HG02981 (cell line): ENCODE measurements around the gene TENT4B.

Experiments
- ATAC-seq: cut with Tn5 transposase; IDR thresholded peaks from one replicate; pipeline ENCODE4 v1.9.1; 2021; ENCODE audit warnings: mild to moderate bottlenecking, moderate library complexity; ENCODE audit not compliant: unreplicated experiment

The TENT4B gene

DNA sequence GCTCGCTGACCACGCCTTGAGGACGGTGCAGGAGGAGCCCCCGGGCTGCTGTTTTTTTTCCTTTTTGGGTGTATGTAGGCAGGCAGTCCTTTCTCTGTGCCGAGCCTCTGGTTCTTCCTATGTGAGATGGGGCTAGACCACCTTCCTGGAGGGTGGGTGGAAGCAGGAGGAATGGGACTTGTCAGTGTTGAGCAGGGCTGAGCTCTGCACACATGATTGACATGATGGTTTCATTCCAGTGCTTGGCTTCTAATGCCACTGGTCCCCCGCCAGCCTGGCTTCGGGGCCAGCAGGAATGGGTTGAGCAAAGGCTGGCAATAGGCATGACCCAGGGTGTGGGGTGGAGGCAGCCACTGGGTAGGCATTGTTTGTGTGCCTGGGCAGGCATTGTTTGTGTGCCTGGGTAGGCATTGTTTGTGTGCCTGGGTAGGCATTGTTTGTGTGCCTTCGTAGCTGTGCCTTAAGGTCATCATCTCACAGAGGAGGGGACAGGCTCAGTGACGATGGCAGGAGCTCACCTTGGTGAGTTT is 99.0 kb downstream of the TENT4B start:
- ATAC-seq: no peak

DNA sequence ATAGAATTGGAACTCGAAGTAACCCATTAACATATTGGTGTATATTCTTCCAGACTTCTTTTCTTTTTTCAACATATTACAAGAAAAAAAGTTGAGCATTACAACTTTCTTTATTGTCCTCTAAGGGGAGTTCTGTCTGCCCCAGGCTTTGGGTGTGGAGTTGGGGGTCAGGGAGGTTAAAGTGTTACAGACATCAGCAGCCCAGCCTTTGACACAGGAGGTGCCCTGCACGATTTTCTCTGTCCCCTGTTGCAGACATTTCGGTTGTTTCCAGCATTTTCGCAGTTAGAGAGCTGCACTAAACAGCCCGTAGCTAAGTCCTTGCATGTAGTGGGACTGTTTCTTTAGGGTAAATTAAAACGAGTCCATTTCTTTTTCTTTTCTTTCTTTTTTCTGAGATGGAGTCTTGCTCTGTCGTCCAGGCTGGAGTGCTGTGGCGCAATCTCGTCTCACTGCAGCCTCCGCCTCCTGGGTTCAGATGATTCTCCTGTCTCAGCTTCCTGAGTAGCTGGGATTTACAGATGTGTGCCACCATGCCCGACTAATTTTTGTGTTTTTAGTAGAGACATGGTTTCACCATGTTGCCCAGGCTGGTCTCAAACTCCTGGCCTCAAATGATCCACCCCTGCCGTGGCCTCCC is 99.9 kb downstream of the TENT4B start:
- no peak for ATAC-seq

DNA sequence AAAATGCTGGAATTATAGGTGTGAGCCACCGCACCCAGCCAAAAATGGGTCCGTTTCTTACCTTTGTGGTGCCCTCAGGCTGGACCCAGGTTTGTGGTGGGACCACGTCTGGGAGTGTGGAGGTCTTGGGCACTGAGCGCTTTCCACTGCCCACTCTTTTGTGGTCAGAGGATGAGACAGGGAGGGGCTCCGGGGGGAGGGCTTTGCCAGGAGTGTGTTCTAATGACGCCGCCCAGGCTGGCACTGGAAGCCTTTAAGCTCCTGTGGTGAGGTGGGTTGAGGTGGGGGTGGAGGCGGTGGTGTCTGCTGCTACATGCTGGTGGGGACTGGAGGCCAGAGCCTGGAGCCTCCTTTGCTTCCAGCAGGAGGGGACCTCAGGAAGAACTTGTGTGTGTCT is 100.4 kb downstream of the TENT4B start:
- no peak for ATAC-seq

DNA sequence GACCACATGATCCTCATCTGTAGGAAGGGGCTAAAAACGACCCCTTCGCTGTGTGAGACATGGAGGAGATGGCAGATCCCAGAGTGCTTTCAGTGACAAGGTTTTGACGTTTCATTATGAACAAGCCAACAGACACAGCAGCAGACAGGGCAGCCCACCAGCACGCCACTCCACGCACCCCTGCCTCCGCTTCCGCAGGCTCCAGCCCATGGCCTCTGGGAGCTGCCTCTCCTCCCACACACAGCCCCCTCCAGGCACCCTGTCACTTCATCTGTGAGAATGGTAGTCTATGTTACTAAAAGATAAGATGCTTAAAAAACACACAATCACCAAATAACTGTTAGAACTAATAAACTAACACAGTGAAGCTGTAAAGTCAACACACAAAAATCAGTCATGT is 101.0 kb downstream of the TENT4B start:
- ATAC-seq: no peak

DNA sequence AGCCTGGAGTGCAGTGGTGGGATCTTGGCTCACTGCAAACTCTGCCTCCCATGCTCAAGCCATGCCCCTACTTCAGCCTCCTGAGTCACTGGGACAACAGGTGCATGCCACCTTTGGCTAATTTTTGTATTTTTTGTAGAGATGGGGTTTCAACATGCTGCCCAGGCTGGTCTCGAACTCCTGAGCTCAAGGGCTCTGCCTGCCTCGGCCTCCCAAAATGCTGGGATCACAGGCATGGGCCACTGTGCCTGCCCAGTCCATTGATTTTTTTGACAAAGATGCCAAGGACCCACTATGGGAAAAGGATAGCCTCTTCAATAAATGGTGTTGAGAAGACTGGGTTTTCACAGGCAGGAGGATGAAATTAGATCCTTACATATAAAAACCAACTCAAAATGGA is 102.4 kb downstream of the TENT4B start:
- ATAC-seq: no peak

DNA sequence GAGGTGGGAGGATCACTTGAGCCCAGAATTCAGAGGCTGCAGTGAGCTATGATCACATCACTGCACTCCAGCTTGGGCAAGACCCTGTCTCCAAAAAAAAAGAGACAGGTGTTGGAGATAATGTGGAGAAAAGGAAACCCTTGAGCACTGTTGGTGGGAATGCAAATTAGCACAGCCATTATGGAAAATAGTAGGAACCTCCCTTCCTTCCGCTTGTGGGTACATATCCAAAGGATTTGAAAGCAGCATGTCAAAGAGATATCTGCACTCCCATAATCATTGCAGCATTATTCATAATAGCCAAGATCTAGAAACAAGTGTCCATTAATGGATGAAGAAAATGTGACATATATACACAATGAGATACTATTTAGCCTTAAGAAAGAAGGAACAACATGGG is 103.5 kb downstream of the TENT4B start:
- ATAC-seq: no peak

DNA sequence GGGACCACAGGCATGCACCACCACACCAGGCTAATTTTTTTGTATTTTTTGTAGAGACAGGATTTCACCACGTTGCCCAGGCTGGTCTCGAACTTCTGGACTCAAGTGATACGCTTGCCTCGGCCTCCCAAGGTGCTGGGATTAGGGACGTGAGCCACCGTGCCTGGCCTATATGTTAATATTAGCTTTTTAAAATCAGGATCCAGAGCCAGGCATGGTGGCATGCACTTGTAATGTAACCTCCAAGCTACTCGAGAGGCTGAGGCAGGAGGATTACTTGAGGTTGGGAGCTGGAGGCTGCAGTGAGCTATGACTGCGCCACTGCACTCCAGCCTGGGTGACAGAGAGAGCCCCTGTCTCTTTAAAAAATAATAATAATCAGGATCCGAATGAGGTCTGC is 104.8 kb downstream of the TENT4B start:
- ATAC-seq: no peak

DNA sequence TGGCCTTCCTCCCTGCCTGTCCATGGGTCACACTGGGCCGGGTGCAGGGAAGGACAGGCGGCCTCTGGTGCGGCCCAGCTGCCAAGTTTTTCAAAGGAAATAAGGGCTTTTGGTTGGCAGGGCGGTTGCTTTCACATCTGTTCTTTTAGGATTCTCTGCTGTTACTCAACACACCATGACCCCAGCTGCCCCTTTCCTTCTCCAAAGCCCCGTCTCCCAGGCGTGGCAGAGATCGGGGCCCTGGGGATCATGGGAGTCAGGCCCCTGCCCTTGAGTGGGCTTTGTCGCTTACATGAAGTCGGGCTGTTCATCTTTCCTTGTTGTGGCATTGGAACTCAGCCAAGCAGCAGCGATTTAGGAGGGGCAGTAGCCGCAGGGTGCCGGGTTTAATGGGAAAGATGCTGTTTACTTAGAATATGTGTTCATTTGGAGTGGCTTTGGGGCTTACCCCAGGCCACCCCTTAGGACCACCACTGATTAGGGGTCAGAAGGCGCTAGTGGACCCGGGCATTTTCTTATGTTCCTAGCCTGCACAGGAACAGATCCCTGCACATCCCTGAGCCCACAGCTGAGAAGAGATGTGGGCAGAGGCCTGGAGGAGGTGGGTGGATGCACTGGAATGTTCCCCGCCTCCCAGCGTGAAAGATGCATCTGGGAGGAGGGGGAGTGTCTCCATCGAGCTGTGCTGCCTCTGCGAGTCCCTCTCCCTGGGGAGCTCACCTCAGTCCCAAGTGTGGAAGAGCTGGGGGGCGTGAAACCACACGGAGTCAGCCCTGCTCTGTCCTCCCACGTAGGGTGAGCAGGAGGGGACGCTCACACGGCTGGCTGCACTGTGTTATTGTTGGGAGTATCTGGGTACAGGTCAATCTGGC is 106.5 kb downstream of the TENT4B start:
- no peak for ATAC-seq

DNA sequence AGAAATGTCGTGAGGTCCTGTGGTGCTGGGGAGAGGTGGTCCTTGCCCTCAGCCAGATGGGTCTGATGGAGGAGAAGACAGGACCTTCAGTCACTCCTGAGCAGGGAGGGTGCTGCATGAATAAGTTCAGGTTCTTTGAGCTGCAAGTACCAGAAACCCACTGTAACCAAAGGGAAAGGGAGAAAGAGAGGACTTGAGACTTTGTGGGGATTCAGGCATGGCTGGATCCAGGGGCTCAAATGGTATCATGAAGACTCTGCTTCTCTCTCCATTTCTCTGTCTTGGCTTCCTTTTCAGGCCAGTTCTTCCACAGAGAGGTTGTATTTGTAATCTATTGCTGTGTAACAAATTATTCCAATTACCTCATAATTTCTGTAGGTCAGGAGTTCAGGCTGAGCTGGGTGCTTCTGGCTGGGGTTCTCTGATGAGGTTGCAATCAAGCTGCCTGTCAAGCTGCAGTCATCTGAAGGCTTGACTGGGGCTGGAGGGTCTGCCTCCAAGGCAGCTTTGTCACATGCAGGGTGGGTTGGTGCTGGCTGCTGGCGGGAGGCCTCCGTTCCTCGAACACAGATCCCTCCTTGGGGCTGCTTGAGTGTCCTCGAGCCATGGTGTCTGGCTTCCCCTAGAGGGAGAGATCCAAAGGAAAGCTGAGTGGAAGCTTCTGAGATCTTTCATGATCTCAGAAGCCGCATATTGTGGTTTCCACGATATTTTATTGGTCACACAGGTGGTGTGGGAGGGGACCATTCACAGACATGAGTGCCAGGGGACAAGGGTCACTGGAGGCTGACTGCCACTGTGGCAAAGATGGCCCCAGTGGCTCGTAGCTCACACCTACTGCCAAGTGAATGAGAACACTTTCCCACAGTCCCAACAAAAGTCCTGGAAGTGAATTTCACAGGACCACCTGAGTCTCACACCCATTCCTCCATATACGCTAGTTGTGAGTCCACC is 107.4 kb downstream of the TENT4B start:
- no peak for ATAC-seq

DNA sequence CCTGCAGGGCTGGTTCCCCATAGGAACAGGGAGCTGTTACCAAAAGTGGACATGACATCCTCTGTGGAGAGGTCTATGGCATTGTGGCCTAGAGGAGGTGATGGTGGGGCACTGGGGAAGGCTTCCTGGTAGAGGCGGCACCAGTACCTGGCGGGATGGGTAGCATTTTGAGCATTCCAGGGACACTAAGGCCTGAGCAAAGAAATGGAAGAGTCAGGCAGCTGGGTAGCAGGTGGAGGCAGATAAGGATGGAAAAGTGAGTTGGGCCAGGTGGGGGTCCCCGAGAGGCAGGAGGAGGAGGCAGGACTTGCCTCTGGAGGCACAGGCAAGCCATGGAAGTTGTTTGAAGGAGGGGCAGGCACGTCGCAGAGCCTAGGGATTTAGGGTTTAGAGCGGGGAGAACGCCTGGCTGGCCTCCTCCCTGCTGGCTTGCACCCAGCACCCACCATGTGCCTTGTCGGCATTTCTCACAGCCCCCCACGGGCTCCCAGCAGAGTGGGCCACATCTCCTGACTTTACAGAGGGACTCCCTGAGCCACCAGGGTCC is 108.1 kb downstream of the TENT4B start:
- no peak for ATAC-seq

DNA sequence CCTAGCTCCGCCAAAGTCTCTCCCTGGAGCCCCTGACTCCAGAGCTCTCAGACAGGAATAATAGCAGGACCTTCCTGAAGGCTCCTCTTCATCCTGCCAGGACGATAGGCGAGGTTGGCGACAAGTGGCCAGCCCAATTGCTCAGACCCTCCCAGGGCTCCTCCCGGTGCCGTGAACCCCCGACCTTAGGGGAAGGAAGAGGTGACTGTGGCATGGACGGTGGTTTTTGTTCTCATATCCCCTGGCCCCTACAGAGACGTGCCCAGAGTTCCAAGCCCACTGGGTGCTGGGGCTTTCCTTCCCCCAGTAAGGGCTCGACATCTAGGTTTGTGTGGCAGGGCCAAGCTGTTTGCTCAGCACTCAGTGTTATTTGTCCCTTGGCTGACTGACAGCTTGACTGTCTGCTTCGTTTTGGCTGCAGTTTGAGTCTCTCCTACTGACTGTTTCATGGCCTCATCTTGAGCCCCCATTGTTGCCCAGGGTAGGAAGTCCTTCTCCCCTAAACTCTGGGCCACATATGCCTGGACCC is 108.7 kb downstream of the TENT4B start:
- ATAC-seq: no peak

DNA sequence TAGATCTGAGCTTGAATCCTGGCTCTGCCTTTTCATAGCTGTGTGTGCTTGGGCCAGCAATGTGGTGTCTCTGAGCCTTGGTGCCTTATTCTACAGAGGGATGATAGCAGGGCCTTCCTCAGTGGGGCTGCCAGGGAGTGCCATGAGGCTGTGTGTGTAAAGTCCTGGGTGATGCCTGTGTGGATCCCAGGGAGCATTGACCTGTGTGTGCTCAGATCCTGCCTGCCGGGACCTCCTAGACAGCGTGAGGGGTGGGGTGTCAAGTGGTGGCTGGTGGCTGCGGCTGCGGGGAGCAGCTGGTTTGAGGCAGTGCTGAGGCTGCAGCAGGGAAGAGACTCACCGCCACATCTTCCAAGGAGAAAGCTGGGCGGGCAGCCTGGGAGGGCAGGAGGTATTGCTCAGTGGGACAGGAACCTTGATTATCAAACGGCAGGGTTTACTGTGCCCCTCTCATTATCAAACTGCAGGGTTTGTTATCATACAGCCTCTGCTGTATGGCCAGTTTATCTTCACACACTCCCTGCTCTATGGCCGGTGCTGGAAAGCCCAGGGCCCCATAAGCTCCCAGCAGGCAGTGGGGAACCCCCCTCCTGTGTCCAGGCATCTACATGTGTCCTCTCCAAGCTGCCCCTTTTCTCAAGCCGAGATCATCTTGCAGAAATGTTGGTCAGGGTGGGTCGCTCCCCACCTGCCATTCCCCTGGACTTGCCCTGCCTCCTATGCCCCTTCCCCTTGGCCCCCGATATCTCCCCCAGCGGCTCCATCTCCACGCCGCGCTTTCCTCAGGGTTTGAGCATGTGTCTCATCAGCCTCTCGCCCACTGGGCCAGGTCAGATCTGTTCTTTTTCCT is 110.2 kb downstream of the TENT4B start:
- no peak for ATAC-seq

DNA sequence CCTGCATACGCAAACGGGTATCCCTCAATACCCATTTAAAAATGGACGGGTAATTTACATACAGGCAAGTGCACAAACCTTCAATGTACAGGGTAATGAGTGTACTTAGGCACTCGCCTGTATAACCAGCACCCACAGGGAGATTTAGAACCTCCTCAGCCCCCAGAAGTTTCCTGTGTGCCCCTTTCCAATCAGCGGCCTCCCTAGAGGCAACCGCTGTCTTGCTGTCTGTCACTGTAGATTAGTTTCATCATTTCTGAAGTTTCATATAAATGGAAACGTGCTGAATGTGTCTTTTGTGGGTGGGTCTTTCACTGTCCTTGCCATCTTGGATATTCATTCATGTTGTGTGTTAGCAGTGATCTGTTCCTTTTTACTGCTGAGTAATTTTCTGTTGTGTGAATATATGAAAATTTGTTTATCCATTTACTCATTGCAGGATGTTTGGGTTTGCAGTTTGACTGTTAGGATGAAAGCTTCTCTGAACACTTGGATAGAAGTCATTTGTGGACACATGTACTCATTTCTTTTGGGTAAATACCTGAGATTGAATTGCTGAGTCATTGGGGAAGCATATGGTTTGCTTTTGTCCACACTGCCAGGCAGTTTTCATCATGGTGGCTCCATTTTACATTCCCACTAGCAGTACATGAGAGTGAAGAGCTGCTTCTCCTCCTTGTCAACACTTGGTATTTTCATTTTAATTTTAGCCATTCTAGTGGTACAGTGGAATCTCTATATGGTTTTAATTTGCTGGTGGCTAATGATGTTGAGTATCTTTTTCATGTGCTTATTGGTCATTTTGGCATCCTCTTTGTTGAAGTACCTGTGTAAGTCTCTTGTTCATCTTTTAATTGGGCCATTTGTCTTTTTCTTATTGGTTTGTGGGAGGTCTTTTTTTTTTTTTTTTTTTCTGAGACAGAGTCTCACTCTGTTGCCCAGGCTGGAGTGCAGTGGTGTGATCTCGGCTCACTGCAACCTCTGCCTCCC is 111.1 kb downstream of the TENT4B start:
- peak; percentile 32 for ATAC-seq

DNA sequence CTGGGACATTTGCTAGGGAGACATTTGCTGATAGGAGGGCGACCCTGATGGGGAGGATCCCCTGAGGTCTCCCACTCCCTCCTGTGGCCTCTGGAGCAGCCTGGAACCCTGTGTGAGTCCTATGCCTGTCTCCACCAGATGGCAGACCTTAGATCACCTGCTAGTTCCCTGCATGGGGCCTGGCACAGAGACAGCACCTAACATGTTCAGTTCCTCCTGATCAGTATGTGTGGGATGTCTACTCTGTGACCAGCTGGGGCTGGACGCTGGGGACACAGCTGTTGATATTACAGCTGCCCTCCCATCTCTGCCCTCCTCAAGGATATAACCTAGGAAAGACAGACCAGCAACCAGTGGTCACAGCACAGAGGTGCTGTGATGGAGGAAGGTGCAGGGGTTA is 112.2 kb downstream of the TENT4B start:
- ATAC-seq: no peak

DNA sequence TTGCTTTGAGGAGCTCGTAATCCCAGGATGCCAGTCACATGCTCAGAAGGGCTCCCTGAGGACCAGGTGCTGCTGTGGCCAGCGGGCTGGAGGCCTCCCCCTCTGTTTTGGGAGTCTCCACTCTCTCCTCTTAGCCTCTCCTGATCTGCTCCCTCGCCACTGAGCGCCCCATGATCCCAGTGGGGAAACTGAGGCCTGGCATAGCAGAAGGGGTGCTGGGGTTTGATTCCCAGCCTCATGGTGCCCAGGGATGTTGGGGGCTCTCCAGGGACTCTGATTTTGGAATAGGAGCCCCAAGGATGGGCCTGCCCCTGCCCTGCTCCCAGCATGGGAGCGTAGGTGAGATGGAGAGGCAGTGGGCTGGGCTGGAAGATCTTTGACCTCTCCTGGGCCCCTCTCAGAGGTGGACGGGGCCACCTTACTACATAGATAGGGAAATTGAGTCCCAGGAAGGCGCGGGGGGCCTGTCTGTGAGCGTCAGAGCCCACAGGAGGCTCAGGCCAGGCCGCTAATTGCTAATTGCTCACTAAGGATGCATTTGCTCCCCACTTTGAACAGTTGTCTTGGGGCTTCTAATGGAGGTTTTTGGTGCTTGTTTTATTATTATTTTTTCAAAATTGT is 112.7 kb downstream of the TENT4B start:
- no peak for ATAC-seq

DNA sequence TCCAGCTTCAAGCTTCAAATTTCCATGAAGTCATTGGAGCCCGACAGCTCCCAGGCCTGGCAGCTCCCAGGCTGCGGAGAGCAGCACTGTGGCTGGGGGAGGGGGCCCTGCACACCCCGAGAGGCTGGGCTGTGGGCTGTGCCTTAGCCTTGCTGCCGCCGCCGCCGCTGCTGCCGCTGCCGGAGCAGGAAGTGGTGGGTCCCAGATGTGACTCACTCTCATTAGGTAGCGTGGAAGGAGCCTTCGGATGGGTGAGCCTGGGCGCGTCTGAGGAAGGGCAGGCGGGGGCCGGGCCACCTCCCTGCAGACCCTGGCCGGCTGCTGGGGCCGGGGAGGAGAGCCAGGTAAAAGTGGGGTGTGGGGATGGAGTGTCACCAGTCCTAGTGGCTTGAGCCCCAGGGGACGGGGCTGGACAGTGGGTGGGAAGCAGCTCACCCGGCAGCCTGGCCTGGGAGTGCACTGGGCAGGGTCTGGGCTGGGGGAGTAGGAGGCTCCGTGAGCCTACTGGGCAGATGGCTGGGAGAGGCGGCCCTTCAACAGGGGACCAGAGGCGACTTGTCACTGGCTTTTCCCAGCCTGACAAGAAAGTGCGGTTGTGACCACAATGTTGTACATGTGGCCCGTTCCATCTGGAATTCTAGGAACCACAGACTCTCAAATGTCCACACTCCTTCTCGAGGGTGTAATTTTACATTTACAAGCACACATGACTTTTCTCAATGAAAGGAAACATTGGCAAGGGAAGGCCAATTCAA is 113.4 kb downstream of the TENT4B start, which contains the start of gene ADCY7:
TSS of gene ADCY7 (plus strand) at position 215 of the 755 bp plus-strand sequence. CDS start 21,629 bp downstream, outside the sequence.
- ATAC-seq: peak; percentile 77

DNA sequence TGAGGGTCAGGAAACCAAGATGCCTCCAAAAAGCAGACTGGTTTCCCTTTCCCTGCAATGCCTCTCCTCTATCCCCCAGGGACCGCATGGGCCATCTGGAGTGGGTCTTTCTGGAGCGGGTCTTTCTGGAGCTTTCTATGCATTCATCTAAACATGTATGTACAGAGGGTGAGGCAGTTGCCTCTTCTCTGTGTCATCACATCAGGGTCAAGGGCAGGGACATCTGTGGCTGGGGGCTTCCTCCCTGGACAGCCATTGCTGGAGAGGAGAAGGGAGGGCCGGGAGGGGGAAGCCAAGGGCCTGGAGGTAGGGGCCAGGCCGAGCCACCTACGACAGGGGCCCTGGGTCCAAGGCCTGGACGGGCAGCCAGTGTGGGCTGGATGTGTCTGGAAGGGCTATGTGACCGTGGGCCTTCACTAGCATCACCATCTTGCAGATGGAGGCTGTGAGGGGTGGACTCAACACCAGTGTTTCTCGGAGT is 114.1 kb downstream of the TENT4B start:
- no peak for ATAC-seq
